Measurements from ENCODE around the gene C1QL4. TPM values are rescaled to one million over a fixed set of nuclear protein-coding genes. Genes with fewer than 3 reads are reported as not detected.

The C1QL4 gene
- total RNA-seq, 1 donor from 2014 or later: not detected

- no peak overlapping the region for H3K4me3 ChIP-seq (ENCODE audit: low read depth, low read length)
- TF ChIP-seq CTCF (IDR thresholded peaks at IDR 0.05; ENCODE audit: insufficient read depth, low read length, severe bottlenecking): no peak
- no peaks in the 10 kb centered on the region for H3K27me3 ChIP-seq (ENCODE audit: control insufficient read depth, insufficient read depth, low read length)
- FAIRE-seq (no peak), DNase-seq (ENCODE audit: low read depth) (no peak)
- no peaks in the 10 kb centered on the region for H3K36me3 ChIP-seq (ENCODE audit: control insufficient read depth, insufficient read depth, low read length)
Observed at GRCh38 chr12:49352351-49352750, 15.4 kb upstream of the C1QL4 start.

GRCh38 chr12:49349266-49349665 lies 12.3 kb upstream of the C1QL4 start:
- DNase-seq (ENCODE audit: low read depth) (no peak), FAIRE-seq (no peak)
- no peak overlapping the region for H3K4me3 ChIP-seq (ENCODE audit: low read depth, low read length)
- H3K27me3 ChIP-seq (ENCODE audit: control insufficient read depth, insufficient read depth, low read length): peaks cover 14% of the 10 kb centered on the region
- H3K36me3 ChIP-seq (ENCODE audit: control insufficient read depth, insufficient read depth, low read length): no peaks in the 10 kb centered on the region
- TF ChIP-seq CTCF (IDR thresholded peaks at IDR 0.05; ENCODE audit: insufficient read depth, low read length, severe bottlenecking): no peak

- DNase-seq (ENCODE audit: low read depth) (no peak), FAIRE-seq (no peak)
- Histone ChIP-seq H3K4me3 (ENCODE audit: low read depth, low read length) (no peak overlapping the region), H3K36me3 (ENCODE audit: control insufficient read depth, insufficient read depth, low read length) (no peaks in the 10 kb centered on the region), H3K27me3 (ENCODE audit: control insufficient read depth, insufficient read depth, low read length) (peaks cover 15% of the 10 kb centered on the region)
- TF ChIP-seq CTCF (IDR thresholded peaks at IDR 0.05; ENCODE audit: insufficient read depth, low read length, severe bottlenecking): no peak
Observed at GRCh38 chr12:49348781-49349180, 11.8 kb upstream of the C1QL4 start.

GRCh38 chr12:49347311-49348193 lies 10.6 kb upstream of the C1QL4 start:
- Histone ChIP-seq H3K36me3 (ENCODE audit: control insufficient read depth, insufficient read depth, low read length) (no peaks in the 10 kb centered on the region), H3K4me3 (ENCODE audit: low read depth, low read length) (peak overlapping the region; percentile 34), H3K27me3 (ENCODE audit: control insufficient read depth, insufficient read depth, low read length) (peaks cover 24% of the 10 kb centered on the region)
- FAIRE-seq: no peak
- DNase-seq (ENCODE audit: low read depth): peak; percentile 15
- TF ChIP-seq CTCF (IDR thresholded peaks at IDR 0.05; ENCODE audit: insufficient read depth, low read length, severe bottlenecking): peak; percentile 90

- H3K4me3 ChIP-seq (ENCODE audit: low read depth, low read length): peak within 1 kb of the TSS; percentile 34
- DNase-seq (ENCODE audit: low read depth): peak; percentile 14
- peaks cover 30% of the 10 kb centered on the region for H3K27me3 ChIP-seq (ENCODE audit: control insufficient read depth, insufficient read depth, low read length)
- H3K36me3 ChIP-seq (ENCODE audit: control insufficient read depth, insufficient read depth, low read length): no peaks in the 10 kb centered on the region
- FAIRE-seq: no peak
- TF ChIP-seq CTCF (IDR thresholded peaks at IDR 0.05; ENCODE audit: insufficient read depth, low read length, severe bottlenecking): no peak
Observed at GRCh38 chr12:49346659-49347310, 9.8 kb upstream of the C1QL4 start, which contains the start of gene DNAJC22. Gene DNAJC22, plus strand, starts transcription at chr12:49346888. Its CDS starts 1,985 bp downstream, at chr12:49348873.

Data from bronchial epithelial cell (primary cell).